HEK293 (cell line): ENCODE measurements around the gene SP6.
A peak's percentile ranks its signal among the peaks of the same experiment; 100 is the strongest.

Experiments used
- CTCF ChIA-PET: fragments of 350-600 bp; formaldehyde crosslinking; extraction: SDS; loops from one replicate; lab custom pipeline; 2021; ENCODE audit warnings: antibody characterized with exemption; lab: Yijun Ruan, JAX
- POLR2A ChIA-PET: fragments of 300-600 bp; formaldehyde crosslinking; extraction: SDS; loops from one replicate; lab custom pipeline; 2020; ENCODE audit warnings: antibody characterized with exemption, inconsistent platforms; lab: Yijun Ruan, JAX
- H3K27ac ChIP-seq: fragments of 200-500 bp; sonication (Bioruptor generic); 2 replicates; pipeline ENCODE4 v1.5.1; 2014; ENCODE audit warnings: low read depth, low read length, control low read depth, inconsistent platforms; ENCODE audit errors: extremely low read depth
- H3K36me3 ChIP-seq, 2 experiments: fragments of 200-500 bp in 1 of 2; sonication (Bioruptor generic) in 1 of 2; 1 replicate in 1 of 2; 2 replicates in 1 of 2; pipeline ENCODE4 v1.5.1; 2014 to 2017; ENCODE audit warnings: inconsistent platforms in 2 of 2, low read length in 2 of 2; ENCODE audit not compliant: control insufficient read depth in 2 of 2, insufficient read depth in 1 of 2
- H3K4me1 ChIP-seq: fragments of 200-500 bp; sonication (Bioruptor generic); 2 replicates; pipeline ENCODE4 v1.5.1; 2014; ENCODE audit warnings: mild to moderate bottlenecking, low read length, inconsistent platforms; ENCODE audit not compliant: control insufficient read depth, insufficient read depth
- H3K4me3 ChIP-seq: 2 replicates; pipeline ENCODE4 v1.5.1; 2011; ENCODE audit warnings: low read depth, mild to moderate bottlenecking, control low read depth, low read length, moderate library complexity
- H3K9me3 ChIP-seq: fragments of 200-500 bp; sonication (Bioruptor generic); 2 replicates; pipeline ENCODE4 v1.5.1; 2014; ENCODE audit warnings: low read depth, low read length, inconsistent platforms; ENCODE audit not compliant: control insufficient read depth, insufficient read depth
- EGR2 ChIP-seq: fragments of 450-650 bp; formaldehyde crosslinking; IDR thresholded peaks from 2 replicates; pipeline ENCODE4 v1.5.1; 2016; ENCODE audit warnings: low read depth, missing biosample characterization, missing genetic modification characterization
- GLIS2 ChIP-seq: fragments of 450-650 bp; formaldehyde crosslinking; IDR thresholded peaks from 2 replicates; pipeline ENCODE4 v1.5.1; 2016; ENCODE audit warnings: missing biosample characterization, missing genetic modification characterization
- IKZF3 ChIP-seq: fragments of 450-650 bp; IDR thresholded peaks from 2 replicates; pipeline ENCODE4 v1.5.0; 2018; ENCODE audit warnings: missing biosample characterization, mild to moderate bottlenecking, missing genetic modification characterization, moderate library complexity
- MZF1 ChIP-seq: fragments of 450-650 bp; formaldehyde crosslinking; IDR thresholded peaks from 2 replicates; pipeline ENCODE4 v1.5.1; 2017; ENCODE audit warnings: missing biosample characterization, missing genetic modification characterization, borderline replicate concordance
- OSR2 ChIP-seq: fragments of 450-650 bp; formaldehyde crosslinking; IDR thresholded peaks from 2 replicates; pipeline ENCODE4 v1.5.1; 2016; ENCODE audit warnings: missing biosample characterization, missing genetic modification characterization
- SCRT2 ChIP-seq: fragments of 450-650 bp; formaldehyde crosslinking; IDR thresholded peaks from 2 replicates; pipeline ENCODE4 v1.5.1; 2016; ENCODE audit warnings: missing biosample characterization, missing genetic modification characterization
- SP2 ChIP-seq: fragments of 450-650 bp; formaldehyde crosslinking; IDR thresholded peaks from 2 replicates; pipeline ENCODE4 v1.5.1; 2016; ENCODE audit warnings: missing biosample characterization, missing genetic modification characterization
- ZBTB21 ChIP-seq: fragments of 450-650 bp; formaldehyde crosslinking; IDR thresholded peaks from 2 replicates; pipeline ENCODE4 v1.5.1; 2017; ENCODE audit warnings: missing biosample characterization, missing genetic modification characterization
- ZFHX2 ChIP-seq: fragments of 450-650 bp; formaldehyde crosslinking; conservative IDR thresholded peaks from 2 replicates; pipeline ENCODE4 v1.5.1; 2016; ENCODE audit warnings: missing biosample characterization, missing genetic modification characterization
- ZIC2 ChIP-seq: fragments of 450-650 bp; formaldehyde crosslinking; IDR thresholded peaks from 2 replicates; pipeline ENCODE4 v1.5.1; 2016; ENCODE audit warnings: missing biosample characterization, missing genetic modification characterization
- ZNF157 ChIP-seq: fragments of 450-650 bp; formaldehyde crosslinking; IDR thresholded peaks from 2 replicates; pipeline ENCODE4 v1.5.1; 2016; ENCODE audit warnings: missing biosample characterization, missing genetic modification characterization
- ZNF202 ChIP-seq: fragments of 450-650 bp; formaldehyde crosslinking; IDR thresholded peaks from 2 replicates; pipeline ENCODE4 v1.5.1; 2016; ENCODE audit warnings: missing biosample characterization, missing genetic modification characterization, borderline replicate concordance
- ZNF324 ChIP-seq: fragments of 450-650 bp; formaldehyde crosslinking; IDR thresholded peaks from 2 replicates; pipeline ENCODE4 v1.5.1; 2016; ENCODE audit warnings: missing biosample characterization, missing genetic modification characterization
- ZNF426 ChIP-seq: fragments of 450-650 bp; formaldehyde crosslinking; IDR thresholded peaks from 2 replicates; pipeline ENCODE4 v1.5.1; 2017; ENCODE audit warnings: missing biosample characterization, missing genetic modification characterization, mild to moderate bottlenecking, inconsistent platforms, moderate library complexity
- ZNF571 ChIP-seq: fragments of 450-650 bp; formaldehyde crosslinking; IDR thresholded peaks from 2 replicates; pipeline ENCODE4 v1.5.0; 2017; ENCODE audit warnings: missing biosample characterization, missing genetic modification characterization
- ZNF645 ChIP-seq: fragments of 450-650 bp; formaldehyde crosslinking; IDR thresholded peaks from 2 replicates; pipeline ENCODE4; 2016; ENCODE audit warnings: missing biosample characterization, missing genetic modification characterization
- ZNF658 ChIP-seq: fragments of 450-650 bp; formaldehyde crosslinking; IDR thresholded peaks from 2 replicates; pipeline ENCODE4; 2016; ENCODE audit warnings: missing biosample characterization, missing genetic modification characterization
- ZNF777 ChIP-seq: fragments of 450-650 bp; formaldehyde crosslinking; IDR thresholded peaks from 2 replicates; pipeline ENCODE4 v1.5.1; 2017; ENCODE audit warnings: missing biosample characterization, missing genetic modification characterization, borderline replicate concordance
- ZNF791 ChIP-seq: fragments of 450-650 bp; formaldehyde crosslinking; IDR thresholded peaks from 2 replicates; pipeline ENCODE4 v1.5.1; 2016; ENCODE audit warnings: missing biosample characterization, missing genetic modification characterization
- ZNF843 ChIP-seq: fragments of 450-650 bp; formaldehyde crosslinking; IDR thresholded peaks from 2 replicates; pipeline ENCODE4 v1.5.1; 2016; ENCODE audit warnings: missing biosample characterization, missing genetic modification characterization
- TF ChIP-seq, protein P1 (sequence below): fragments of 450-650 bp; formaldehyde crosslinking; IDR thresholded peaks from 2 replicates; pipeline ENCODE4 v1.5.1; 2016; ENCODE audit warnings: missing biosample characterization, missing genetic modification characterization
- TF ChIP-seq, protein P2 (sequence below): fragments of 450-650 bp; formaldehyde crosslinking; IDR thresholded peaks from 2 replicates; pipeline ENCODE4 v1.5.1; 2016; ENCODE audit warnings: missing biosample characterization, missing genetic modification characterization

SP6 gene

DNA sequence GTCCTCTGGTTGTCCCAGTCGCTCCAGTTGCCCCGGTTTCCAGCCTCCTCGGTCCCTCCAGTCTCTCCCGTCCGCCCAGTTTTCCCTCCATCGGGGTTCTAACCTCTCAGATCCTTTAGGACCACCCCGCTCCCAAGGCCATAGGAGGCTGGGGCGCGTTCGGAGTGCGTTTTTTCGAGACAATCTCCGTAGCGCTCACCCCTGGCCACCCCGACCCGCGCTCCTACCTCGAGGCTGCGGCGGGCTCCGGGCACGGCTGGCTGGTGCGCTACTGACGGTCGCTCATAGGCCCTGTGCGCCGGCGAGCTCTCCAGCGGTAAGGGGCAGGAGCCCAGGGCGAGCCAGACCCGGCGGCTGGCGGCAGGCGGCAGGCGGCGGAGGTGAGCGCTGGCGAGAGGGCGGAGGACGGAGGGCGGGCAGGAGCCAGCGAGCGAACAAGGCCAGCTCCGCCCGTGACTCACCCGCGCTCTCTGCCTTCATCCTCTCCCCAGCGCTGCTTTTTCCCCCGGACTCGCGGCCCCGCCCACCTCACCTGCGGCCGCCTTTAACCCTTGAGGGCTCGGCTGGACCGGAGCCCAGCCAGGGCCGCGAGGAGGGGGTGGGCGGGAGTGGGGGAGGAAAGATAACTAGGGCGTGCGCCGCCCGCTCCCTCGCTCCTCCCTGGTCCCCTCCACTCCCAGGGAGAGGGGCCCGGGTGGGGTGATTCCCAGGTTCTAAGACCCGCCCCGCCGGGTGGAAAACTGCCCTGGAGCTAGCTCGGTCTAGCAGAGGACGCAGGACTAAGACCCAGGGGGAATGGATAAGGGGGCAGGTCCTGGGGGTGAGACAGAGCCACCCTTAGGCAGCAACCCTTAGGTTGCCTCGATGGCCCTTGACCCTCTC, at the start of gene SP6 (continued):
- no peak for TF ChIP-seq ZNF202 (tag by site-specific recombination)
- TF ChIP-seq IKZF3 (tag by site-specific recombination) = no peak
- TF ChIP-seq SP2 (tag by site-specific recombination) = peak; percentile 64
- peak; percentile 82 for TF ChIP-seq EGR2 (tag by site-specific recombination)
- no peak for TF ChIP-seq MZF1 (tag by site-specific recombination)
- TF ChIP-seq, protein P1, sequence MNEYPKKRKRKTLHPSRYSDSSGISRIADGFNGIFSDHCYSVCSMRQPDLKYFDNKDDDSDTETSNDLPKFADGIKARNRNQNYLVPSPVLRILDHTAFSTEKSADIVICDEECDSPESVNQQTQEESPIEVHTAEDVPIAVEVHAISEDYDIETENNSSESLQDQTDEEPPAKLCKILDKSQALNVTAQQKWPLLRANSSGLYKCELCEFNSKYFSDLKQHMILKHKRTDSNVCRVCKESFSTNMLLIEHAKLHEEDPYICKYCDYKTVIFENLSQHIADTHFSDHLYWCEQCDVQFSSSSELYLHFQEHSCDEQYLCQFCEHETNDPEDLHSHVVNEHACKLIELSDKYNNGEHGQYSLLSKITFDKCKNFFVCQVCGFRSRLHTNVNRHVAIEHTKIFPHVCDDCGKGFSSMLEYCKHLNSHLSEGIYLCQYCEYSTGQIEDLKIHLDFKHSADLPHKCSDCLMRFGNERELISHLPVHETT = no peak
- TF ChIP-seq ZNF791 (tag by site-specific recombination) = no peak
- TF ChIP-seq ZNF324 (tag by site-specific recombination) = no peak

GRCh38 chr17:47899643-47900042, 48.7 kb upstream of the SP6 start:
- TF ChIP-seq ZNF645 = no peak
- no peak for TF ChIP-seq GLIS2
- no peak for TF ChIP-seq ZNF658 (tag by site-specific recombination)
- no peak for TF ChIP-seq ZNF157 (tag by site-specific recombination)
- TF ChIP-seq ZFHX2 (tag by site-specific recombination) = no peak
- ChIA-PET CTCF (interaction anchor here (0.6 to 1.4 kb wide), 3 partner anchors 9 to 57 kb away, joined by 3 to 6 read pairs (median 4); no protein-coding TSS in a partner anchor), POLR2A (interaction anchor here (1.2 kb wide), 1 partner anchor 68 kb away, joined by 3 read pairs; the partner anchor contains the start of genes LRRC46 and MRPL10)
- H3K4me1 ChIP-seq = peaks cover 4% of the 10 kb centered on the region; the same call in 1 of the 2 replicates
- no peak overlapping the region for H3K4me3 ChIP-seq
- H3K9me3 ChIP-seq = no peaks in the 10 kb centered on the region
- peaks cover 0 to 27% of the 10 kb centered on the region in 2 experiments; a peak in 2 of 3 replicates for H3K36me3 ChIP-seq
- H3K27ac ChIP-seq = no peak overlapping the region

GRCh38 chr17:47898241-47898640, 47.3 kb upstream of the SP6 start:
- ChIA-PET POLR2A (interaction anchor here (0.5 to 0.6 kb wide), 2 partner anchors 32 to 62 kb away, joined by 3 to 4 read pairs; no protein-coding TSS in a partner anchor), CTCF (interaction anchor here (0.6 kb wide), 2 partner anchors 8 to 120 kb away, joined by 3 read pairs; no protein-coding TSS in a partner anchor)
- H3K9me3 ChIP-seq = no peaks in the 10 kb centered on the region
- TF ChIP-seq ZNF571 (tag by site-specific recombination) (no peak), SCRT2 (tag by site-specific recombination) (peak; percentile 46), ZIC2 (no peak)
- peaks cover 4% of the 10 kb centered on the region; the same call in 1 of the 2 replicates for H3K4me1 ChIP-seq
- no peak overlapping the region for H3K4me3 ChIP-seq
- H3K36me3 ChIP-seq = peaks cover 0 to 27% of the 10 kb centered on the region in 2 experiments; a peak in 2 of 3 replicates
- H3K27ac ChIP-seq = no peak overlapping the region

GRCh38 chr17:47897561-47897960, 46.6 kb upstream of the SP6 start:
- H3K9me3 ChIP-seq = no peaks in the 10 kb centered on the region
- TF ChIP-seq ZNF843 (tag by site-specific recombination) (no peak), ZBTB21 (no peak), ZNF426 (tag by site-specific recombination) (no peak), OSR2 (no peak), ZNF777 (tag by site-specific recombination) (no peak)
- TF ChIP-seq, protein P2, sequence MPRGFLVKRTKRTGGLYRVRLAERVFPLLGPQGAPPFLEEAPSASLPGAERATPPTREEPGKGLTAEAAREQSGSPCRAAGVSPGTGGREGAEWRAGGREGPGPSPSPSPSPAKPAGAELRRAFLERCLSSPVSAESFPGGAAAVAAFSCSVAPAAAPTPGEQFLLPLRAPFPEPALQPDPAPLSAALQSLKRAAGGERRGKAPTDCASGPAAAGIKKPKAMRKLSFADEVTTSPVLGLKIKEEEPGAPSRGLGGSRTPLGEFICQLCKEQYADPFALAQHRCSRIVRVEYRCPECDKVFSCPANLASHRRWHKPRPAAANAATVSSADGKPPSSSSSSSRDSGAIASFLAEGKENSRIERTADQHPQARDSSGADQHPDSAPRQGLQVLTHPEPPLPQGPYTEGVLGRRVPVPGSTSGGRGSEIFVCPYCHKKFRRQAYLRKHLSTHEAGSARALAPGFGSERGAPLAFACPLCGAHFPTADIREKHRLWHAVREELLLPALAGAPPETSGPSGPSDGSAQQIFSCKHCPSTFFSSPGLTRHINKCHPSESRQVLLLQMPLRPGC (tag by site-specific recombination) = no peak
- TF ChIP-seq, all 188 proteins: peak for 0
- ChIA-PET CTCF (interaction anchor here (0.8 kb wide), 1 partner anchor 43 kb away, joined by 3 read pairs; no protein-coding TSS in a partner anchor), POLR2A (interaction anchor here (1.1 kb wide), 2 partner anchors 56 to 73 kb away, joined by 3 to 4 read pairs; partner anchors contain the start of genes CDK5RAP3 and SCRN2)
- H3K36me3 ChIP-seq = peaks cover 0 to 27% of the 10 kb centered on the region in 2 experiments; a peak in 2 of 3 replicates
- H3K27ac ChIP-seq = no peak overlapping the region
- H3K4me1 ChIP-seq = peaks cover 4% of the 10 kb centered on the region; the same call in 1 of the 2 replicates
- peak overlapping the region; percentile 95; the same call in 1 of the 2 replicates for H3K4me3 ChIP-seq
